NCI-H1694 (cell line): ENCODE data around the gene MYH2.

ENCODE experiments used
- DNase-seq: peaks from one replicate; lab custom pipeline; 2025; lab: John Stamatoyannopoulos, UW

MYH2 gene

GRCh38 chr17:10516065-10516464 is 33.4 kb downstream of the MYH2 start:
- no peak for DNase-seq

GRCh38 chr17:10513299-10514067 is 36.0 kb downstream of the MYH2 start:
- no peak for DNase-seq

GRCh38 chr17:10512856-10513255 is 36.6 kb downstream of the MYH2 start:
- no peak for DNase-seq

GRCh38 chr17:10499950-10500349 is 49.5 kb downstream of the MYH2 start:
- DNase-seq, result no peak

- no peak for DNase-seq
These were observed 57.5 kb downstream of the MYH2 start for GRCh38 chr17:10492004-10492403.

- no peak for DNase-seq
These were observed 67.2 kb downstream of the MYH2 start for GRCh38 chr17:10482252-10482651.

GRCh38 chr17:10477701-10478100 is 71.8 kb downstream of the MYH2 start:
- no peak for DNase-seq

- DNase-seq, result no peak
These were observed 74.9 kb downstream of the MYH2 start for GRCh38 chr17:10474536-10474935.

- no peak for DNase-seq
These were observed 77.6 kb downstream of the MYH2 start for GRCh38 chr17:10471858-10472257.
